KMS-11 (cell line): ENCODE measurements around the gene FGD6.

ENCODE experiments used
- H2AFZ ChIP-seq: fragments of 200-600 bp; sonication (generic); 2 replicates; pipeline ENCODE4 v1.6.1; 2016; ENCODE audit warnings: antibody characterized with exemption, mixed run types, low read depth
- H3K27ac ChIP-seq: fragments of 200-600 bp; sonication (generic); 2 replicates; pipeline ENCODE4 v1.6.1; 2016; ENCODE audit warnings: mild to moderate bottlenecking, mixed run types
- H3K27me3 ChIP-seq: fragments of 200-600 bp; sonication (generic); 2 replicates; pipeline ENCODE4 v1.6.1; 2017; ENCODE audit warnings: mild to moderate bottlenecking, low read depth, mixed run types, moderate library complexity; ENCODE audit not compliant: insufficient read depth
- H3K36me3 ChIP-seq: fragments of 200-600 bp; sonication (generic); 2 replicates; pipeline ENCODE4 v1.6.1; 2017; ENCODE audit warnings: mild to moderate bottlenecking, mixed run types; ENCODE audit not compliant: insufficient read depth
- H3K4me1 ChIP-seq: fragments of 200-600 bp; sonication (generic); 2 replicates; pipeline ENCODE4 v1.6.1; 2016; ENCODE audit warnings: mild to moderate bottlenecking, low read depth, mixed run types; ENCODE audit not compliant: poor library complexity, severe bottlenecking
- H3K4me2 ChIP-seq: fragments of 200-600 bp; sonication (generic); 2 replicates; pipeline ENCODE4 v1.7.0; 2016; ENCODE audit warnings: mild to moderate bottlenecking, mixed run types
- H3K4me3 ChIP-seq: fragments of 200-600 bp; sonication (generic); IDR thresholded peaks from 2 replicates; pipeline ENCODE4 v1.6.1; 2017; ENCODE audit warnings: low read depth, low read length, mixed read lengths; ENCODE audit not compliant: insufficient read depth
- H3K79me2 ChIP-seq: fragments of 200-600 bp; sonication (generic); 2 replicates; pipeline ENCODE4 v1.6.1; 2016; ENCODE audit warnings: low read depth, mixed run types; ENCODE audit not compliant: insufficient read depth
- H3K9ac ChIP-seq: fragments of 200-600 bp; sonication (generic); 2 replicates; pipeline ENCODE4 v1.6.1; 2016; ENCODE audit warnings: mild to moderate bottlenecking, mixed run types
- H4K20me1 ChIP-seq: fragments of 200-600 bp; sonication (generic); 2 replicates; pipeline ENCODE4 v1.6.1; 2016; ENCODE audit warnings: mild to moderate bottlenecking, mixed run types; ENCODE audit not compliant: insufficient read depth
- TF ChIP-seq, protein P1 (sequence below): fragments of 200-600 bp; sonication (generic); conservative IDR thresholded peaks from 2 replicates; pipeline ENCODE4 v1.6.1; 2017; ENCODE audit warnings: low read depth, mild to moderate bottlenecking, antibody characterized with exemption, low read length, moderate library complexity, mixed read lengths

Gene FGD6

DNA sequence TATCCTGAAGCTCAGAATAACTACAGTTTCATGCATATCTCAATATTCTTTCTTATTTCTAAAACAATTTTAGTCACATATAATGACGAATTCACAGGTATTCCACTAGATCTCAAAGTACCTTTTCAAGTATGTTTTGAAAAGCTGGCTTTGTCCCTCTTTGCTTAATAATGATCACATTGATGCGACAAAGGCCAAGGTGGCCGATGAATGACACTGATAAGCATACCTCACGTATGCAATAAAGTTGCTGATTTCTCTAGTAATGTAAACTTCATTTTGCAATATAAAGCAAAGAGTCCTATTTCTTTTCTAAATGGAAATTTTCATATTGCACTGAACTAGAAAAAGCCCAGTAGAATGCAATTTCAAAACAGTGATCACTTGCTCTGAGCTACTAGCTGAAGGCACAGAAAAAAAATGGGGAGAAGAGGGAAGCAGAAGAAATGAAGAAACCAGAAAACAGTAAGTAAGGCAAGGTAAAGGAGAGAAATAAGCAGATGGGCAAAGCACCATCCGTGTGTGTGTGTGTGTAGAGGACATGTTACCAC lies 29.3 kb downstream of the FGD6 start:
- Histone ChIP-seq H3K27me3 (no peaks in the 10 kb centered on the region), H3K4me1 (no peaks in the 10 kb centered on the region), H3K27ac (no peak overlapping the region), H4K20me1 (no peaks in the 10 kb centered on the region), H3K4me2 (no peak overlapping the region), H3K36me3 (no peaks in the 10 kb centered on the region), H2AFZ (no peak overlapping the region), H3K79me2 (no peaks in the 10 kb centered on the region), H3K4me3 (no peak overlapping the region), H3K9ac (no peak overlapping the region)
- TF ChIP-seq, protein P1, sequence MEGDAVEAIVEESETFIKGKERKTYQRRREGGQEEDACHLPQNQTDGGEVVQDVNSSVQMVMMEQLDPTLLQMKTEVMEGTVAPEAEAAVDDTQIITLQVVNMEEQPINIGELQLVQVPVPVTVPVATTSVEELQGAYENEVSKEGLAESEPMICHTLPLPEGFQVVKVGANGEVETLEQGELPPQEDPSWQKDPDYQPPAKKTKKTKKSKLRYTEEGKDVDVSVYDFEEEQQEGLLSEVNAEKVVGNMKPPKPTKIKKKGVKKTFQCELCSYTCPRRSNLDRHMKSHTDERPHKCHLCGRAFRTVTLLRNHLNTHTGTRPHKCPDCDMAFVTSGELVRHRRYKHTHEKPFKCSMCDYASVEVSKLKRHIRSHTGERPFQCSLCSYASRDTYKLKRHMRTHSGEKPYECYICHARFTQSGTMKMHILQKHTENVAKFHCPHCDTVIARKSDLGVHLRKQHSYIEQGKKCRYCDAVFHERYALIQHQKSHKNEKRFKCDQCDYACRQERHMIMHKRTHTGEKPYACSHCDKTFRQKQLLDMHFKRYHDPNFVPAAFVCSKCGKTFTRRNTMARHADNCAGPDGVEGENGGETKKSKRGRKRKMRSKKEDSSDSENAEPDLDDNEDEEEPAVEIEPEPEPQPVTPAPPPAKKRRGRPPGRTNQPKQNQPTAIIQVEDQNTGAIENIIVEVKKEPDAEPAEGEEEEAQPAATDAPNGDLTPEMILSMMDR, result no peak

DNA sequence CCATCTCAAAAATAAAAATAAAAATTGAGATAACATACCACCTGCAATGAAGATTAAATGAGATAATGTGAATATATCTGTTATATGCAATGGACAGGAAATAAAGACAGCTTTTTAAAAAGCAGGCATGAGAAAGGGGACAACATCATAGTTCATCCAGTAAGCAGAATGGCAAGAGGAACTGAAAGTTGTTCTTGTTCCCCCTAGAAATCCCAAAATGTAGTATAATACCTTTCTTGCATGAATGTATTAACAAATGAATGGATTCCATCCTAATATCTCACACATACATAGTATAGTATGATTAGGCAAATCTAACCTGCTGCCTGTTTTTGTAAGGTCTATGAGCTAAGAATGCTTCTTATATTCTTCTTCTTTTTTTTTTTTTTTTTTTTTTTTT lies 31.4 kb downstream of the FGD6 start:
- TF ChIP-seq, protein P1, result no peak
- Histone ChIP-seq H4K20me1 (no peaks in the 10 kb centered on the region), H3K4me3 (no peak overlapping the region), H3K36me3 (no peaks in the 10 kb centered on the region), H3K27me3 (no peaks in the 10 kb centered on the region), H3K4me2 (no peak overlapping the region), H3K27ac (no peak overlapping the region), H3K4me1 (no peaks in the 10 kb centered on the region), H3K9ac (no peak overlapping the region), H2AFZ (no peak overlapping the region), H3K79me2 (no peaks in the 10 kb centered on the region)

DNA sequence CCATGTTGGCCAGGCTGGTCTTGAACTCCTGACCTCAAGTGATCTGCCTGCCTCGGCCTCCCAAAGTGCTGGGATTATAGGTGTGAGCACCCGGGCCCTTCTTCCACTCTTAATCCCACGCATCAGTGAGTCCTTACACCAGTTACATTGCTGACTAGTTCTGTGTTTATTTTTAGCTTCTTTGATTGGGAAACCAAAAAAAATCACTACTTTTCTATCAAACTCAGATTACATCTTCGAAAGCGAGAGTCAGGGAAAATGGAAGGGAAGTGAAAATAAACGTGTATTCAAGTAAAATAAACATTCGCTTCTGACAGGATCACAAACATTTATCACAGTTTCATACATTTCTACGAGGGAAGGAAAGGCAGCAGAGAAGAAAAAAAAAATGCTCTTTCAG lies 32.2 kb downstream of the FGD6 start:
- TF ChIP-seq, protein P1, result no peak
- Histone ChIP-seq H3K27ac (no peak overlapping the region), H3K79me2 (no peaks in the 10 kb centered on the region)

DNA sequence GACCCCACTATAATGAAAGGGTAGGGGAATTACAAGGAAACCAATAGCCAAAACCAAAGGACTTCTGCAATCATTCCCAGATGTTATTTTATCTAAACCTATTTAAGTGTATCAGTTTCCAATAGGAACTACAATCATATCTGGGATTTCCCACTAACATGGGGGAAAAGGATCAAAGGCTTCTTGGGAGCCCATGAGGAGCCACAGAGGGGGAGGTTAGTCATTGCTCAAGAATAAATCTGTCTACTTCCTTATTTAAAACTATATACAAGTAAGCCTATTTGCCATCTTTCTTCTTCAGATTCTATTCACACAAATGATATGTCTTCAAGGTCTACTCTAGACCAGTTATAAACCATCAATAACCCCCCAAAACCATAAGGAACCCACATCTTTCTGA lies 33.1 kb downstream of the FGD6 start:
- Histone ChIP-seq H3K4me3 (no peak overlapping the region), H3K79me2 (no peaks in the 10 kb centered on the region), H3K27me3 (no peaks in the 10 kb centered on the region), H3K4me1 (no peaks in the 10 kb centered on the region), H3K4me2 (no peak overlapping the region), H3K9ac (no peak overlapping the region), H4K20me1 (no peaks in the 10 kb centered on the region), H3K36me3 (no peaks in the 10 kb centered on the region), H2AFZ (no peak overlapping the region), H3K27ac (no peak overlapping the region)
- TF ChIP-seq, protein P1, result no peak

More for the DNA sequence above, 32.2 kb downstream of the FGD6 start:
- Histone ChIP-seq H3K4me2 (no peak overlapping the region), H4K20me1 (no peaks in the 10 kb centered on the region), H2AFZ (no peak overlapping the region), H3K4me1 (no peaks in the 10 kb centered on the region), H3K27me3 (no peaks in the 10 kb centered on the region), H3K9ac (no peak overlapping the region), H3K36me3 (no peaks in the 10 kb centered on the region), H3K4me3 (no peak overlapping the region)
